DMS79 treated with DMSO at 0.1 percent for 48 hours (cell line): ENCODE measurements around the gene LMO1.

Experiments used
- DNase-seq: peaks from one replicate; lab custom pipeline; 2025; lab: John Stamatoyannopoulos, UW

The LMO1 gene

DNA sequence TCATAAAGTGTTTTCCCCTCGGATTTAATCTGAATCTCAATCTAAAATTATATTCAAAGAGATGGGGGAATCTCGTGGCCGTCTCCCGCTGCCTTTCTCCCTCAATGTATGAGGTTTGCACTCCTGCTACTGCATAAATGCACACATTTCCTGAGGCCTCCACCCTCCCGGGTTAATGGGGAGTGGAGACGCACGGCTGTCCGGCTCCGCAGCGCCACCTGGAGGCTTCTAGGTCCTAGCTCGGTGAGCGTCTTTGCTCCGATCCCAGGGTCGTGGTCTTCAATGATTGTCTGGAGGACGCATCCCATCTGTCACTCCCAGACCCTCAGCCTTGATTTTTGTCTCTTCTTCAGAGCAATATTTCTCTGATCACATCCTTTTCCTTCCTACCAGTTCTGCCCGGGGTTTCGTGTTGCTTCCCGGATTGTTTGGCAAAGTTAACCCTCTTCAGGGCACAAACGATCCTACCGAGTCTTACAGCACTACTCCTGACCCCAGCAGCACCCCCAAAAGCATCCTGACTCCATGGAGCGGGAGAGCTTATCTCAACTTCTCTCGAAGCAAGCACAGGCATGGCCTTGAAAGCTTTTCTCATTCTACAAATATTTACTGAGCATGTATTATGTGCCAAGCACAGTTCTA is at the start of gene LMO1:
Gene LMO1 (minus strand): TSS at position 110 of the 642 bp plus-strand sequence. CDS start 516 bp downstream, outside the sequence.
- peak; percentile 87 for DNase-seq

DNA sequence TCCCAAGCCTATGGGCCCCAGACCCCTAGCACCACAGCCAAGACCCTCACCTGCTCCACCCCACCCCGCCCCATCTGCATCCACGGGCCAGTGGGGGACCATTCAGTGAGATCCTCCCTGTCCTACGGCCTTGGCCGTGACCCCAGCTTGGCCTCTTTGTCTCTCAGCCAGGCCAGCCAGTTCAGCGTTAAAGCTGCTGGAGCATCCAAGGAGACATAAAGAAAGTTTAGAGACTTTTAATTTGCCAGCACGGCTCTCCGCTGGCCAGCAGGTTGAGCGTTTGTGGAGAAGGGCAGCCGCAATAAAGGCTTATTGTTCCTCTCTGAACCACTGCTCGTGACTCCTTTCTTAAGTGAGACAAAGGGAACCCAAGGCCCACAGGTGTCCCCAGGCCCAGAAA is 49.3 kb upstream of the LMO1 start:
- no peak for DNase-seq

DNA sequence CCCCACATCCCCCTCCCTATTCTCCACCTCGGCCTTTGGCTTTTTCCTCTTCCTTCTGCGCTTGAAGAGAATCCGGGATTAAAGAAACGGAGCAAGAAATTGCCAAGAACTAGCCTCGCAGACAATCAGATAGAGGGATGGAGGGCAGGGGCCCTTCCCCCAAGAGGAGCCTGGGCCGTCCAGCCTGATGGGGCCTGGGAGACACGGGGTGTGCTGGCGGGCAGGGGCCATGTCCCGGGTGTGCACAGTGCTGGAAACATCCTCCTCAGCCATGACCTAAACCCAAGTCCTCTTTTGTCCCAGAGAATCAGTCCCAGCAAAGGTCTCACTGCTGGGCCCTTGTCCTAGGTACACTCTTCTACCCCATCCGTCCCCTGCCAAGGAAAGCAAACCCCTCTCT is 47.7 kb upstream of the LMO1 start:
- DNase-seq, result no peak

DNA sequence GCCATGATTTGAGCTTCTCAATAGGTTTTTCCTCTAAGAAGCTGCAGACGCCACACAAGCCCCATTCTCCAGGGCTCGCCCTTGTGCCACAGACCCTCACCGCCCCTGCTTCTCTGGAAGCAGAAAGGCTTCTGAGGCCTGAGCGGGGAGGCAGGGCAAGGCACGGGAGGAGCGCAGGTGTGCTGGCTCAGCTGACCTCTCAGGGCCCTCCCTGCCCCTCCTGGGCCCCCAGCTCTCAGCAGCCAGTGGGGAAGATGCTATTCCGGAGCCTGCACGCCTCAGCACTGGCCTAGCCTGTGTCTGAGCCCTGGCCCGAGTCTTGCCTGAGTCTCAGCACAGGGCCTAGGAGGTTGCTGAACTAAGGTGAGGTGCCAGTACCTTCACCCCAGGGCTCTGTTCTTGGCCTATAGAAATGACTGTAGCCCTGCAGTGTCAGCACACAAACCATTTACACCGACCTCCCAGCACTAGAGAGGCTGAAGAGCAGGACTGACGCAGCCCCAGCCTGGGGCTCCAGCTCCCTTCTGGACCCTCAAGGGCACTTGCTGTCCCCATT is 47.1 kb upstream of the LMO1 start:
- no peak for DNase-seq

DNA sequence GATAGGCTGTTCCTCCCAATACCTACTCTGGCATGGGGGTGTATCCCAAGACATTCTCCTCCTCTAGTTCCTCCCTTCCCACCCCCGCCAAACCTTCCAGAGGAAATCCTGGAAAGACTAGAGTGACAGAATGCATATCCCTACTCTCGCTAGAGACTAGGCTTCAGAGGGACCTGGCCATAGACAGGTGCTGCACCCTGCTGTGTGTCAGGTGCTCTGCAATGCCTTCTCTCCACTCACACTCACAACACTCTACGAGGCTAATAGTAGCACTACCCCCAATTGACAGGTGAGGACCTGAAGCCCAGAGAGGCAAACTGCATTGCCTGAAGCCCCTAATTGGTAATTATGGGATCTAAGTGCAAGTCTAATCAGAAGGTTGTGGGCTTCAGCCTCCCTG is 46.2 kb upstream of the LMO1 start:
- peak; percentile 32 for DNase-seq

DNA sequence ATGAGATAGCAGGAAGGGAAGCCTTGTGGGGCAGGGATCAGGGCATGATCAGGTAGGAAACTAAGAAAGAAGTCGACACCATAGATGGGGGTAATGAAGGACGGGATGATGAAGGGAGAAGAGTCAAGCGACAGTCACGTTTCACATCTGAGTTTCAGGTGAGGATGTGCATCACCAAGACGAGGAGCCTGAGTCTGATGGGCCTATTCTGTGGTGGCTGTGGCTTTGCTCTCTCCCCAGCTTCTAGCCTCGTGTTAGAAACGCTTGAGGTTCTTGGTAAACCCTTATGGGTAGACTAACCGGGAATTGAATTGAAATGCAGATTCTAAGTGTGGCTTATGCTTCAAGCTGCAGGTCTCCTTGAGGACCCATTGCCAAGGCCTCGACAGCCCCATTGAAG is 45.6 kb upstream of the LMO1 start:
- no peak for DNase-seq

DNA sequence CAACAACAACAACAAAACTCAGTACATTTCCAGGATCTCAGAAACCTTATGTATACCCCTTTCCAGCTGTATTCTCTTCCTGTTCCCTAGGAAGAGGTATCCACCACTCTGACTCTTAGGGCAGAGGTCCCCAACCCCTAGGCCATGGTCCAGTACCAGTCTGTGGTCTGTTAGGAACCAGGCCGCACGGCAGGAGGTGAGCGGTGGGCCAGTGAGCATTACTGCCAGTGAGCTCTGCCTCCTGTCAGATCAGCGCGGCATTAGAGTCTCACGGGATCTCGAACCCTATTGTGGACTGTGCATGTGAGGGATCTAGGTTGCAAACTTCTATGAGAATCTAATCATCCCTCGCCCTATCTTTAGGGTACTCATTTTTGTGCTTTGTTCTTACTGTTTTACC is 43.9 kb upstream of the LMO1 start:
- no peak for DNase-seq

DNA sequence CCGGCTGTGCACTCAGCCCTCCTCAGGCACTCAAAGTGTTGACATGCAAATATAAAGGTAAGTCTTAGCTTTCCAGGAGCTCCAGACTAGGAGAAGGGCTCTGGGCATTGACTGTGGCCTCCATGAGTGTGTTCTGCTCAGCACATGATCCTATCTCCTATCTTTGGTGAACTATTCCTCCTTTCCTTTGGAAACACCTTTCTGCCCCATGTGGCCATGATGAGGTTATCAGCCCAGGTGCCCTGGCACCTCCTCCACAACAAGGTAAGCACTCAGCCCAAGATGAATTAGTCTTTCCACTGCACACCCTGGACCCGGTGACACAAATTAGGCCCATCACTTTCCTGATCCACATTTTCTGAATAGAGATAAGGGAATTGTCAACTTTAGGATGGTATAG is 37.9 kb upstream of the LMO1 start:
- DNase-seq, result no peak

DNA sequence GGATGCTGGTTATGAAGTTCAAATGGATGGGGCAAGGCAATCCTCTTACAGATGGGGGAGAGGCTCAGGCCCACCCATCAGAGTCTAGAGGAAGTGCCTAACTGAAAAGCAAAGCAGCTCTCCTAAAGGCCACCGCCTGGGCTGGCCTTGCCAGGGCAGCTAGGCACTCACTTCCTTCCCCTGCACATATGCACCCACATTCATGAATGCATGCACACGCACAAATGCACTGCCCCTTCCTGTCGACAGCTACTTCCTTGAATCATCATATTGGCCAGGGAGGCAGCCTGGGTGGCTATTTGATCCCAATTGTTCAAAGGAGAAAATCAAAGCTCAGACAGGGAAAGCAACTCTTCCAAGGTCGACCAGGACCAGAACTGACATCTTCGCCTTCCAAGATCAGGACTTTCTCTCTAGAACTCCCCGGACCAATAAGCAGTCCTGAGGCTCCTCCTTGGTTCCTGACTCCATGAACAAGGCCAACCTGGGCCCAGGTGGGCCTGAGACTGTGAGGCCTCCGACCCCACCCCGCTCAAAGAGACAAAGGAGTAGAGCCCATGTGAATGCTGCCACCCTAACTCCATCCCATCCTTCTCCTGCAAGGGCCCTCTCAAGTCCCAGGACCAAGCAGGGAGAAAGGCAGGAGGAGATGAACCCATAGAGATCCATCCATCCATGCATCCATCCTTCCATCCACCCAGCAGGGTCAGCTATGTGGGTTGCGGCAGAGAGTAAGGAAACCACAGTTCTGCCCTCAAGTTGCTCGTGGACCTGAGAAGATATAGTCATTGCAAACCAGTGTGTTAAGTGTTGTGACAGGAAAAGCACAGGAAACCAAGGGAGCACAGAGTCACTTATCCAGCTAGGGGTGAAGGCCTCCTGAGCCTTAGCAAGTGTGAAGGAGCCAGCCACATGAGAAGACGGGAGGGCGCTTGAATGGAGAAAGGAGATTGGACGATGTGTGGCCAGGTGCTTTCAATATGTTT is 35.4 kb upstream of the LMO1 start:
- DNase-seq, result no peak

DNA sequence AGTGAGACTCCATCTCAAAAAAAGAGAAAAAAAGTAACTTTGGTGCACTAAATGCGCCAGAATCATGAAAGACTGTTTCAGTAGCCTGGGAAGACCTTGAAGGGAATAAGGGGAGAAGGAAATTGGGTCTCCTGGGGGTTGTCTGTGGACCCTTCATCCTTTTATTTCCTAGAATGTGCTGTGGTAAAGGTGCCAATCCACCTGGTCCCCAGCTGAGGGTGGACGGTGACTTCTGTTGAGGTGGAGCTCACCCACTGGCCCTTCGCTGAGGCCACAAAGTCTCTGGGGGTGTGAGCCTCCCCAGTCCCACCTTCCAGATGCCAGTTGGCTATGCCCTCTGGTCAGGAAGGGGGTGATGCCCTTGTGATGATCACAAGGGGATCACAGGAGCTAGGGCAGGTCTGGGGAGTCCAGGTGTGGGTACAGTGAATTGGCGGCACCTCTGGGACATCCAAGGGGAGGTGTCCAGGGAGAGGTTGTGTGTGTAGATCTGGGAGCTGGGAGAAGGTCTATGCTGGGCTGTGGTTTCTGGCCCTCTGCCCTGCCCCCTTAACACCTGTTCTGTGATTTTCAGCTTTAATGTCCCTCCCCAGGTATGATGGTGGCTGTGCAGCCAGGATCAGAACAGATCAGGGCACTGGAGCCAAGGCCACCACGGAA is 34.2 kb upstream of the LMO1 start:
- DNase-seq, result no peak

DNA sequence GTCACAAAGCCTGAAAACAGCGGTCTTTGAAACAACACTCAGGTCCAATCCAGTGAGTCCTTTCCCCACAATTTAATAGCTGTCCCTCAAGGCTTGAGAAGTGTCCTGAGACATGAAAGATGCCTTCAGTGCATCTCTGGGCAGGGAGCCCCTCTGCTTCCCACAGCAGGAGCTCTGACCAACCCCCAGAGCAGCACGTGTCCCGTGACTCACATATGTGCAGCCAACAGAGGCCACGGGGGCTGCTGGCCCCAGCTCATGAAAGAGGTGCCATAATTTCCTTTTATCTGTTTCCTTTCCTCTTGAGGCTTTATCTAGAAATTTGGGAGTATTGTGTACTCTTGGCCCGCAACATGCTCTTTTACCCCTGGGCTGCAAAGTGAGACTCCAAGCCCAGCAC is 33.2 kb upstream of the LMO1 start:
- DNase-seq, result no peak

DNA sequence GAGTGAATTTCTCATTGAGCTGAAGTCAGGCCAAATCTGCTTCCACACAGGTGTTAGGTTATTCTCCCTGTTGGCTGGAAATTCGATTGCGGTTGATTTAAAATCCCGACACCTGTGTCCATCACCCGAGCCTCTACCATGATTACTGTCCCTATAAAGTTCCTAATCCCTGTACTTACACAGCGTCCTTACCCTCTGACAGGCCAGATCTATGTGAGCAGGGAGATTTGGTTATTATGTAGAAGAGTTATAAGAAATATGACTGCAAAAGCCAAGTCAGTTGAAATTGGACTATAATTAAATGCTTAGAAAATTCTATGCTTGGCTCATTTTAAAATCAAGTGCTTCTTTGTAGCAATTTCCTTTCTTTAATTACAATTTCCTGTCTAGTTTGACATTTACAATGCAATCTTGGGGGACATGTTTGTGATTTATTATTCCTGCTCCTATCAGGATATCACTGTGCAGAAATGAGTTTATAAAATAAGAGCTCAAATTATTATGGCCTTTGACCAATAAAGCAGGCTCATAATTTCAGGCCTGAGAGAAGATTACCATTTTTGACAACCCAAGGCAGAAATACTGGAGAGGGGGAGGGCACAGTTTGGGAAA is 32.5 kb upstream of the LMO1 start:
- no peak for DNase-seq

DNA sequence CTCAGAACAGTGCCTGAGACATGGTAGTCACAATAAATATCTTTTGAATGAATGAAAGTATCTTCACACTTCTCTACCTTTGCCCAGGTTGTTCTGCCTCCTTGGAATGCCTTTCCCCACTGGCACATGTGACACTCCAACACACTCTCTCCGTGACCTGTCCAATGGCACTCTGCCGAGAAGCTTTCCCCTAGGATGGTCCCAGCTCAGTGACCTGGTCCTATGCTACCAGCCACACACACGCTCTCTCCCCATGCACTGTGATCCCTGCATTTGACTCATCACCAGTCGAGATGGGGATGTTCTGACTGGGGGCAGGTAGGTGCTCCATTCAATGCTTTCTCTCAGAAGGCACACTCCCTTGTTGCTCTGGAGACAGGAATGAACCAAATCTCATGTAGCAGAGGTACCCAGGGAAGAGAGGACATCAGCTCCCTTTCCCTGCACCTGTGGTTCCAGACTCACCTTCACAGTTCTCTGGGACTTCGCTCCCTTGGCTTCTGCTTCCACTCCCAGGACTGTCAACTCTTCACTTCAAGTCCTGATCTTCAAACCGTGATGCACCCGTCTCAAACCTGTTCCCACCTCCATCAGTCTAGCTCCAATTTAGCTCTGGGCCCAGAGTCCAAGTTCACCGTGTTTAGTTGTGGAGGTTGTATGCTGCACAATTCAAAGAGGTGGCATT is 30.7 kb upstream of the LMO1 start:
- DNase-seq, result no peak

DNA sequence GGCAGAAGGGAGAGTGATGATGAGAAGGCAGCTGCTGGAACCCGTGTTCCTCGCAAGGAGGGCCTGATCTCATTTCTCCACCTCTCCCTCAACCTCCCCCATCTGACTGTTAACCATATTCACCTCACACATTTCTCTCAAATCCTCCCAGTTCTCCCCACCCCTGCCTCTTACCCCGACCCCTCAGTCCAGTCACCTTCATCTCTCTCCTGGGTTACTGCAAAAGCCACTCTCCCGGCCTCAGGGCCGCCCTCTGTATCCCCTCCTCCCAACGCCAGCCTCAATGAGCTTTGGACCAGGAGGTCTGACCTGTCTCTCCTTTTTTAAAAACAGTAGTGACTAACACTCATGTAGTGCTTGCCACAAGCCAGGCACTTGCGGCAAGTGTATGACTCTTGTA is 29.5 kb upstream of the LMO1 start:
- DNase-seq, result no peak

DNA sequence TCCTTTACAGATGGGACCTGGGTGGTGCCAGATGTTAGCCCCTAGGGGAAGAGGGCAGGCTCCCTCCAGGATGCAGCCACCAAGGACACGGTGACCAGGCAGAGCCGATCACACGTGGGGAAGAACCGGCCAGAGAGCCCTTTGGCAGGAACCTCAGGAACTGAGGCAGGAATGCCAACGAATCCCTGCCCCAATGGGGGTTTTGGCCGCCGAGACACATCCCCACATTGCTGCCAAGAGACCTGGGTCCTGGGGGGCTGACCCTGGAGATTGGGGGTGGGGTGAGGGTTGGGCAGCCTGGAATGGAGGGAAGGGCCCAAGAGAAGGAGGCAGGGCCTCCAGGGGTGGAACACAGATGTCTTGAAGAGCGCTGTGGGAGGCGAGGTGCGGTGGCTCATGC is 28.7 kb upstream of the LMO1 start:
- DNase-seq, result no peak

DNA sequence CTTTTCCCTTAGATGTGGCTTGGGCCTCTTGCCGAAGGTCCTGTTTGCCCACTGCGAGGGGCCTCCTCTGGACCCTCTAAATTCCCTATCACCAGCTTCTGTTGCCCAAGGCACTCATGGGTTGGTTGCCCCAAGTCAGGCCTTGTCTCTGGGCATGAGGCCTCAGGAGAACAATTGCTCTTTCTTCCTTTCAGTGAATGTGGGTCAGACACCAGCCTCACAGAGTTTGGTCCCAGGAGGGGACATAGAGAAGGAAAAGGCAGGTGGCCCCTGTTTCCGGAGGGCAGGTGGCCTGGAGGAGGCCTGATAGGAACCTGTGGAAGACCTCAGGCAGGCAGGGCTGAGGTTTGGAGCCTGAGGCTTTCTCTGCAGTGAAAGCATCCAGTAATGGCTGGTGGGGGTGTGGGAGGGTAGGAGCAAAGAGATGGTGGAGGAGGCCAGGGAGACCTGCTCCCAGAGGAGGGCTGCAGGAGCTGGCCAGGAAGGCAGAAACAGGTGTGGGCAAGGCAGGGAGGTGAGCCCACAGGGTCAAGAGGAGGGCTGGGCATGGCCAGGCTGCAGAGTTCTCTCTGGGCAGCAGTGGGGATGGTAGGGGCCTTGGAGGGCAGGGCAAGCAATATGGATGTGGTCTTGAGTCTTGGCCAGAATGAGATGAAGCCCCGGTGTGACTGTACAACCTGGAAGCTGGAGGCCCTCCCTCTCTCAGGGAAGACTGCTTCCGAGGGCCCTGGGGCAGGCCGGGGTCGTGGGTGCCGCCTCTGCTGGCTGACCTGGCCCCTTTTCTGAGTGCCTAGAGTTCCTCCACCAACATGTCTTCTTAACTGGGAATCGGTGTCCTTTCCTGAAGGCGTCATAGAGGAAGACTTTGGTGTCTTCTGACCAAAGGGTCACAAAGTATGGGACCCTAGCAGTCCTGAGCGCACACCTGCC is 28.0 kb upstream of the LMO1 start:
- DNase-seq, result no peak

DNA sequence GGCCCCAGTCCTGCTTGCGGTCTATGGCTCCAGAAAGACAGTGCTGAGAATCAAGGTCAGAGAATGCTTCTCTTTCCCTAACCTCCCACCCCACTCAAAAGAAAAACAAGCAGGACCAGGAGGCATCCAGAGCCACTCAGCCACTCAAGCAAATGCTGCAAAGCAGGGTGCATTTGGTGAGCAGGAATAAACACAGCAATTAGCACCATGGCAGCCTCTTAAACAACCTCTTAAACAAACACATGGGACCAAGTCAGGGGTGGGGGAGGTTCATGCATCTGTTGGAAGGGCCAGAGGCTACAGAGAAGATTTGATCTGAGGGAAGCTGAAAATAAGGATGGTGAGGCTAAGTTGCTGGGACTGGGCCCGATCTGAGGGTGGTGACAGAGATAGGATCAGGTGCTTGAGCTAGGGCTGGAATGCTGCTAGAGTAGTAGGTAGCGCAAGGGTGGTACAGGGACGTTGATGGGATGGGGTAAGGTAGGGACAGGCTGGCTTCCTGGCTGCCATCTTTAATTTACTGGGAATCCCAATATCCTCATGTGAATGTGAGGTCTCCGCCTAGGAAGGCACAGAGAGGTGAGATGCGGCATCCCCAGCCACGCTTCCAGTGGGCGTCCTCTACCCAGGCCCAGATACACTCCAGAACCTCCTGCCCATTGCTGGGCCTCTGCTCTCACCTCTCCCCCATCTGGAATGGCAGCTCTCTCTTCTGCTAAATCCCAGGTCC is 26.6 kb upstream of the LMO1 start:
- peak; percentile 77 for DNase-seq

DNA sequence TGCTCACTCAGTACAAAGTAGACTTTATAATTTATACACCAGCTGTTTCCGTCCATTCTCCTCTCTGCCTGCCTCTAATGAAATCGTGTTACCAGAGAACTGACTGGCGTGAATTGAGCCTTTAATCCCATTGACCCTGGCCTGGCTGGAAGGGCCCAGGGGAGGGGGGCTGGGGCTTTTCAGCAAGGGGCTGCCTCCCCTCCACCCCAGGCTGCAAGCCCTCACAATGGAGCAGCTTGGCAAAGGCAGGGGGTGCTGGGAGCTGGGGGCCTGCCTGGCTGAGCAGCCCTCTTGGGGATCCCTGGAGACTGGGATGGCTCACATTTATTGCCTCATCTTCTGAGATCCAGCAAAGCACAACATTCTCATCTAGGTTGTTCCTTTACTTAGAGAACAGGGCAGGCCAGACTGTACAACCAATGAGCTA is 25.8 kb upstream of the LMO1 start:
- peak; percentile 34 for DNase-seq

DNA sequence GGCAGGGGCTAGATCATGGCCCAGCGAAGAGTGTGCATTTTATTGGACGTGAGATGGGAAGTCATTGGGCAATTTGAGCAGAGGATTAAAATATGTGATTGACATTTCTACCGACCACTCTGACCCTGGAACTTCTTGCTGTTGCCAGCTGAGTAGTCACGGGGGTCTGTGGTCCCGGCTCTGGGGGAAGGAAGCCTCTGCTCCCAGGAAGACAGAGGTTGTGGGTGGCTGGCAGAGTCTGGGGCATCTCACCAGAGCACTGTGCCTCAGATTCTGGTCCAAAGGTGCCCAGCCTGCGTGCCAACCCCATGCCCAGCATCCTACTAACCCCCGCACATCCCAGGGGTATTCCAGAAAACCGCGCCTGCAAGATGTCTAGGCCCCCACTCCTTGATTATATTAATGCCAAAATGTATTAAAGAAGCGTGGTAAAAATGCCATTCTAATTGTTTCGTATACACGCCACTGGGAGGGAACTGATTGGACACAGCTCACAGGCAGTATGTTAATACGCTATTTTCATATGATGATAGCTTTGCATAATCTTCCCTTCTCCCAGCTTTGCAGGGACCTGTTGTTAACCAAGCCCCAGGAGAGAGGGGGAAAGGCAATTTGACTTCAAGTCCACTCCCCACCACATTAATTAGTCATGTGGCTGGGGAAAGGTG is 25.3 kb upstream of the LMO1 start:
- no peak for DNase-seq
